Activated naive CD8-positive, alpha-beta T cell (primary cell): ENCODE data around the gene KIAA0513.

Experiments
- H3K27ac Mint-ChIP-seq: one replicate; pipeline ENCODE4 v1.8.0; 2021; ENCODE audit warnings: mixed read lengths
- H3K27me3 Mint-ChIP-seq: one replicate; pipeline ENCODE4 v1.8.0; 2021; ENCODE audit warnings: mixed read lengths
- H3K36me3 Mint-ChIP-seq: one replicate; pipeline ENCODE4 v1.8.0; 2021; ENCODE audit warnings: mixed read lengths
- H3K4me1 Mint-ChIP-seq: one replicate; pipeline ENCODE4 v1.8.0; 2021; ENCODE audit warnings: low read depth, mixed read lengths
- H3K4me3 Mint-ChIP-seq: one replicate; pipeline ENCODE4 v1.8.0; 2021; ENCODE audit warnings: mild to moderate bottlenecking, mixed read lengths
- H3K9me3 Mint-ChIP-seq: one replicate; pipeline ENCODE4 v1.8.0; 2021; ENCODE audit warnings: low read depth, mixed read lengths

The KIAA0513 gene

DNA sequence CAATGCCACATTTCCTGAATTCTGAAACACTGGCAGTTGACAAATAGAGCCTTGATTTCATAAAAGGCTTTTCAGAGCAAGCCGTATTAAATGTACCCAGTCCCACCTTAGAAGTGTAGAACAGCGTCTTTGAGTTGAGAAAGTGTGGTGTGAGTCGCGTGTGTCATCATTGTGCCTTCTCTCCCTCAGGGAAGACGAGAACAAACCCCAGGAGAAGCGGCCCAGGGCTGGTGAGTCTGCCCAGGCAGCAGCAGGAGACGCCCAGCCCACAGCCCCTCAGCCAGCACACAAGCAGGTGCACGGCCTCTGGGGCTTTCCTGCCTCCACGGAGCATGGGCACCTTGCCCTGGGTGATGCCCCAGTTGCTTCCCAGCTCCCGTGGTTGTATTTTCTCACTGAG lies 50.6 kb downstream of the KIAA0513 start:
- Mint-ChIP-seq H3K4me1 (peaks cover 4% of the 10 kb centered on the region), H3K36me3 (no peaks in the 10 kb centered on the region), H3K9me3 (no peaks in the 10 kb centered on the region), H3K4me3 (no peak overlapping the region), H3K27me3 (no peaks in the 10 kb centered on the region), H3K27ac (no peak overlapping the region)

DNA sequence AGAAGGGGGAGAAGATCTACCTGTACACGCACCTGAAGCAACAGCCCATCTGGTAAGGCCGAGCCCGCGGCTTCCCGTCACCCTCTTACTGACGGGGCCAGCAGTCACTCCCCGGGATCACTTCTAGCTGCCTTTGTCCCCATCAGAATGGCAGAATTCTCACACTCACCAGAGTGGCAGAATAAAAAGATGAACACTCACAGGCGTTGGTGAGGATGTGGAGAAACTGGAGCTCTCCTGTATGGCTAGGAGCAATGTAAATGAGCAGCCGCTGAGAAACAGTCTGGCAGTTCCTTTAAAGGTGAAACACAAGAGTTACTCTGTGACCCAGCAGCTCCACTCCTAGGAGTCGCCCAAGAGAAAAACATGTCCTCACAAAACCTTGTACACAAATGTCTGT lies 51.4 kb downstream of the KIAA0513 start:
- Mint-ChIP-seq H3K36me3 (no peaks in the 10 kb centered on the region), H3K4me1 (peaks cover 8% of the 10 kb centered on the region), H3K27ac (no peak overlapping the region), H3K9me3 (no peaks in the 10 kb centered on the region), H3K27me3 (no peaks in the 10 kb centered on the region), H3K4me3 (no peak overlapping the region)

DNA sequence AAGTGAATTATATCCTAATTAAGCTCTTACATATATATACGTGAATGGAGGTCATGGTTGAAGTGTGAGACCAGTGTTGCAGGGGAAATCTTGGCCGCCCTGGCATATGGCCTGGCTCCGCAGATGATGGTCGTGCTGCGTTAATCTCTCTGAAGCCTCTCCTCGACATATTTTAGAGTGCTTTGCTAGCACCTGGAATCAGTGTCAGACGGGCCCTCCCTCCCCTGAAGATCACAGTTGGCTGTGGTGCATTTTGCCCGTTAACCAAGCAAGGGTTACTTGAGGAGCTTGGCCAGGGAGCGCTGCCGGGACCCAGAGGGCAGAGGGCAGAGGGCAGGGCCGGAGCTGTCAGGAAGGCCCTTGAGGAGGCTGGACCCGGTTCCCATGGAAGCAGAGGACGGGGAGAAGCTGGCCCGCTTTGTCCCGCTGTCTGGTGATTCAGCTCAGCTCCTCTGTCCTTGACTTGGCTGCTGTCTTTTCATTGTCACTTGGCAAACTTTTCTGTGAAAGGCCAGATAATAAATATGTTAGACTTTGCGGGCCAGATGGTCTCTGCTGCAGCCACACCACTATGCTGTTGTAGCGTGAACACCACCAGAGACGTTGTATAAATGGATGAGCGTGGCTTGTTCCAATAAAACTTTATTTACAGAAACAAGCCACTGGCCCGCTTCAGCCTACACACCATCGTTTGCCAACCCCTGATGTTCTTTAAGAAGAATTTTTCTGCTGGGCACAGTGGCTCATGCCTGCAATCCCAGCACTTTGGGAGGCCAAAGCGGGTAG lies 52.4 kb downstream of the KIAA0513 start:
- H3K4me3 Mint-ChIP-seq = no peak overlapping the region
- no peaks in the 10 kb centered on the region for H3K36me3 Mint-ChIP-seq
- no peaks in the 10 kb centered on the region for H3K27me3 Mint-ChIP-seq
- H3K9me3 Mint-ChIP-seq = no peaks in the 10 kb centered on the region
- H3K27ac Mint-ChIP-seq = no peak overlapping the region
- H3K4me1 Mint-ChIP-seq = peaks cover 8% of the 10 kb centered on the region

DNA sequence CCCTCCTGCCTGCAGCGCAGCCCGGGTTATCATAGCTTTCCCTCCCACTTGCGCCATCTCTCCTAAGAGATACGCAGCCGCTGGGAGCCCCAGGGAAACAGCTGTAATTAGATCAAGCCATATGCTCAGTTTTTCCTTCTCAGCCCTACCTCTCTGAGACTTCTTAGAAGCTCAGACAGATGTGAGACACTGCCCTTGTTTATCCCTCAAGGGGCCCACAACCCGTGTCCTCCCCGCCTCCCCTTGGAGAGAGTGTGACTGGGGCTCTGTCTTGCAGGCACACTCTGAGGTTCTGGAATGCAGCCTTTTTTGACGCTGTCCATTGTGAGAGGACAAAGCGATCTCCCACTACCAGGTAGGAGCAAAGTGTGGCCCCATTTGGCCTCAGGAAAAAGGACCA lies 53.4 kb downstream of the KIAA0513 start:
- Mint-ChIP-seq H3K4me3 (no peak overlapping the region), H3K9me3 (no peaks in the 10 kb centered on the region), H3K4me1 (peaks cover 8% of the 10 kb centered on the region), H3K27me3 (no peaks in the 10 kb centered on the region), H3K36me3 (no peaks in the 10 kb centered on the region), H3K27ac (no peak overlapping the region)

DNA sequence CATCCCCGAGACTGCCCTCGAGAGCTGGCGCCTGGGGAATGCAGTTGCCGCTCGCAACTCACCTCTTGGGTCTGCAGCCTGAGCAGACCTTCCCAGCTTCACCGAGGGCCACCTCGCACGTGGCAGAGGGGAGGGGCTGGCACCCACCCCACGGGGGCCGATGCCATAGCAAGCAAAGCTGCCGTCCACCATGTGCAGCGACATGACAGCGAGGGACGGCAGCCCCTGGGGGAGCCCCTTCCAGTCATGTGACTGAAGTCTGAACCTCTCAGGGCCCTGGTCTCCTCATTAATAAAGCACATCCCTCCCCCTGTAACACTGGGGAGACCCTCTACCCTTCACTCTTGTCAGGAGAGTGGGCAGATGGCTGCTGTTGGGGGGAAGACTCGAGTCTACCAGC lies 54.2 kb downstream of the KIAA0513 start:
- Mint-ChIP-seq H3K36me3 (no peaks in the 10 kb centered on the region), H3K9me3 (no peaks in the 10 kb centered on the region), H3K4me1 (peaks cover 13% of the 10 kb centered on the region), H3K27ac (no peak overlapping the region), H3K4me3 (no peak overlapping the region), H3K27me3 (no peaks in the 10 kb centered on the region)

DNA sequence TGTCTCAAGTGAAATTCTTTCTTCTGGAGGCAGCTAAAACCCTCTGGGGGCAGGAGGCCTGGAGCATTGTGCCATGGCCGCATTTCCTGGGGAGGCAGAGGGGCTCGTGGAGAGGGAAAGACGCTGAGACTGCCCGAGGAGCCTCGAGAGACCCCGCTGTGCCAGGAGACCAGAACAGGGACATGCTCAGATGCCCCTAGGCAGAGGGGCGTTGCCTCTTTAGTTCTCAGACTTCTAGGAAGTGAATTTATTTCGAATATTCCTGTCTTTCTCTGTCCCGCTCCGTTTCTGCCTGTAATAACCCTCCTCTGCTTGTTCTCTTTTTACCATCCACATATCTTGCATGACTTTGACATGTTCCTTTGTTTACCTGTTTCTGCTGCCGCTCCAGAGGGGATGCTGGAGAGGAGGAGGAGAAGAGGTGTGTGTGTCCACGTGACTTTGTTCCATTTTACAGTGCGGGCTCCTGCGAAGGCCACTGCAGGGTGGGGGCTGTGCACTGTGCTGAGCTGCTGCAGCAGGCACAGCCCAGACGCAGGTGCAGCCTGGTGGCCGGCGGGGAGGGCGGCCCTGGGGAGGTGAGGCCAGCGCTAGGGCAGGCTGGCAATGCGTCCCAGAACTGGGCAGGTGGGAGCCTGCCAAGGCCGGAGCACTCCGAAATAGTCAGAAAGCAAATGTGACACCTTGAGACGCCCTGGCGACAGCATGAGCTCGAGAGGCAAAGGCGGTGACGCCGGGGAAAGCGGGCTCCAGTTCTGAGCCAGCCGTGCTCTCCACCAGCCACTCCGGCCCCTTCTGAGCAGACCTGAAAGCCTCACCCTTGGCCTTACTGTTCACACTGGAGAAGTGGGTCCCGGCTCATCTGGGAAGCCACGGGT lies 54.8 kb downstream of the KIAA0513 start:
- H3K4me3 Mint-ChIP-seq = no peak overlapping the region
- peaks cover 16% of the 10 kb centered on the region for H3K4me1 Mint-ChIP-seq
- H3K9me3 Mint-ChIP-seq = no peaks in the 10 kb centered on the region
- H3K27ac Mint-ChIP-seq = no peak overlapping the region
- H3K27me3 Mint-ChIP-seq = no peaks in the 10 kb centered on the region
- no peaks in the 10 kb centered on the region for H3K36me3 Mint-ChIP-seq

DNA sequence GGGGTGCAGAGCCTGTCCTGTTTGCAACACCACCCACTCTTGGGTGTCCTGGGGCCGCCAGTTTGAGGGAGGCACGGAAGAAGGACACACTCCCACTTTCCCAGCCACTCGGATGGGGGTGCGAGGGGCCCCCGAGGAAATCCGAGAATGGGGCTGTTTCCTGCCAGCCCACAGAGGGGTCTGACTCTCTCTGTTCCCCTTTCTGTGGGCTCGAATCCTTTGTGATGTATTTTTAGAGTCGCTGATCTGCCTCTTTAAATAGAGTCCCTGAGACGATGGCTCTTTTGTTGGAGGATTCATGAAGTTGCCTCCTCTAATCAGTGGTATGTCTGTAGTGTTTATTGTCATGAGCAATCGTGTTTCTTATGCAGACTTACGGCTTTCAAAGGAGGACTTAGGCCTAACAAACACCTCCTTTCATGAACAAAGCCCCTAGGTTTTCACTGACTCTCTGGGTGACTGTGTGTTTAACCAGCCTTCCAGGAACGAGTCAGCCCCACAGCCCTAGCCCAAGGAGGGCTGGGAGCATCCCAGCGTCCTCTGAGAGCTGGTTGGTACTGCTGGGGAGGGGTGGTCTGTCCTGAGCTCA lies 55.5 kb downstream of the KIAA0513 start:
- H3K36me3 Mint-ChIP-seq = peaks cover 2% of the 10 kb centered on the region
- no peaks in the 10 kb centered on the region for H3K27me3 Mint-ChIP-seq
- H3K9me3 Mint-ChIP-seq = no peaks in the 10 kb centered on the region
- H3K27ac Mint-ChIP-seq = no peak overlapping the region
- no peak overlapping the region for H3K4me3 Mint-ChIP-seq
- peaks cover 16% of the 10 kb centered on the region for H3K4me1 Mint-ChIP-seq

DNA sequence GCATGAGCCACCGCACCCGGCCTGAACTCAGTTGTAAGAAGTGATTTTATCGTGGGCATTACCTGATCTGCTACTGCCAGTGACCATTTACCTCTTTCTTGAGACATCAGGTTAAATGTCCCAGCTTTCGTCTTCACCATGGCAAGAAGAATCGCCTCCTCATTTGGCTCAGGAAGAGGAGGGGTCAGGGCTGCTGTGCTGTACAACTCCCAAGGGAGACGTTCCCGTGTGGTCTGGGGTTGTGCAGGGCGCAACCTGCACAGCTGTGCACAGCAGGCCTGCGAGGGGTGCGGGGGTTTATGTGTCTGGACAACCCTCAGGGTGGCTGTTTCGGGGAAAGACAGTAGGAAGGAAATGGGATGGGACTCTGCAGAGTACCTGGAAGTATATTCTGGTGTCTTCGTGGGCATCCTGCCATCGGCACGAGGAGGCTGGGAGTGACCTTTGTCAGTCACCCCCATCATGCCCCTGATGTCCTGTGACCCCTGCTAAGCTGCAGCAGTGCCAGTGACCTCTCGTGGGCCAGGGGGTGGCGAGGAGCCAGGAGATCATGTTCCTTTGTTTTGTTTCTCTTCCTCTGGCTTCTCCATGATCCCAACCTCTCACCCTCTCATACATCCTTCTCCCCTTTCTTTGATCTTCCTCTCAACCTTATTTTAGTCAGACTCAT lies 57.4 kb downstream of the KIAA0513 start:
- no peak overlapping the region for H3K4me3 Mint-ChIP-seq
- no peaks in the 10 kb centered on the region for H3K27me3 Mint-ChIP-seq
- H3K27ac Mint-ChIP-seq = no peak overlapping the region
- H3K4me1 Mint-ChIP-seq = peaks cover 16% of the 10 kb centered on the region
- H3K36me3 Mint-ChIP-seq = peaks cover 2% of the 10 kb centered on the region
- H3K9me3 Mint-ChIP-seq = no peaks in the 10 kb centered on the region

DNA sequence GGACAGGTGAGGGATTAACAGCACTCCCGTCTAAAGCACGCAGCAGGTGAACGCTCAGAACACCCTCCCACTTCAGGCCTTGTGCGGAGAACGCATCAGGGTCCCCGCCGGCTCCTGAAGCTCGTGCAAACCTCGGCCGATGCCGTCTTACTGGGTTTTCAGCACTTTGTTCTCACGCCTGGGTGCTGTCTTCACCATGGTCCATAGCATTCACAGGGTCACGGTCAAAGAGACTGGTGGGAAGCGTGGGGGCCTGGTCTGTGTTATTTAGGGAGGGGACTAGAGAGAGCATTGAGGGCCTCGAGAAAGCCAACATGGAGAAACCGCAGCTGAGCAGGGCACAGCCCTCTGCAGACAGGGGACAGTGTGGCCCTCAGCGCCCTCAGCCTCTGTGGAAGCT lies 58.1 kb downstream of the KIAA0513 start:
- H3K9me3 Mint-ChIP-seq = no peaks in the 10 kb centered on the region
- no peak overlapping the region for H3K4me3 Mint-ChIP-seq

DNA sequence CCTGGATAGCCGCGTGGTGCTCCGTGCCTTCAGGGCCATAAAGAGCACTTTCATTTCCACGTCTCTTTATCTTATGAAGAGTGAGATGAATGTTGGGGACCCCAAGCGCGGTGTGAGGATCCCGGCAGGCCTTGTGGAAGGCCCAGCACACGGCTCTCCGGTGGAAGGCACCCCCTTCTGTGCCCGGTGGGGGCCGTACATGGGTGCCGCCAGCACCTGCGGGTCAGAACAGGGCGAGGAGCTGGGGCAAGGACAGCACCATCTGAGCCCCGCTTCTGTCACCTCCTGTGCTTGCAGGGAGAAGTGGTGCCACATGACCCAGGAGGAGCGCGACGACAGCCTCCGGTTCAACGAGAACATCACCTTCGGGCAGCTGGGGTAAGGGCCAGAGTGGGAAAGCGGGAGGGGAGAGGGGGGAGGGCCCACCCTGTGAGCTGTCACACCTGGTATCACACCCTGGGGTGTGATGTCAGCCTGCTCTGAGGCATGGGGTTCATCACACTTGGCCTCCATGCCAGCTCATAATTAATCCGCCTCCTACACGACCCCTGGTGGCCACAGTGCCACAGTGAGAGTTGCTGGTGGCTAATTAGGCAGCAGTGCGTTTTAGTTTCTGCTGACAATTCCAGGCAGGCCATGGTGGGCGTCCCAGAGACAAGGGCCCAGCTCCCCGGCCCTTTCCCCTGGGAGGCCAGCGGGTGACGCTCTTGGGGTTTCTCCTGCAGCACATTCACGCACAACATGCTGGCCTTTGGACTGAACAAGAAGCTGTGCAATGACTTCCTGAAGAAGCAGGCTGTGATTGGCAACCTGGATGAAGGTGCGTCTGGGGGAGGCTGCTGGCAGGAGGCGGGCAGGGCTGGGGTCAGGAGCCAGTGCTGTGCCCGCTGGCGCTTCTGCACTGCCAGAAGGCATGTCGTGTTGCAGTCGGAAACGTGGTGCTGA lies 59.0 kb downstream of the KIAA0513 start:
- peaks cover 2% of the 10 kb centered on the region for H3K36me3 Mint-ChIP-seq
- H3K4me1 Mint-ChIP-seq = peaks cover 22% of the 10 kb centered on the region
- H3K9me3 Mint-ChIP-seq = no peaks in the 10 kb centered on the region
- no peak overlapping the region for H3K27ac Mint-ChIP-seq
- H3K27me3 Mint-ChIP-seq = no peaks in the 10 kb centered on the region
- H3K4me3 Mint-ChIP-seq = no peak overlapping the region

More for the DNA sequence above, 58.1 kb downstream of the KIAA0513 start:
- H3K36me3 Mint-ChIP-seq = peaks cover 2% of the 10 kb centered on the region
- no peaks in the 10 kb centered on the region for H3K27me3 Mint-ChIP-seq
- no peak overlapping the region for H3K27ac Mint-ChIP-seq
- H3K4me1 Mint-ChIP-seq = peaks cover 21% of the 10 kb centered on the region

DNA sequence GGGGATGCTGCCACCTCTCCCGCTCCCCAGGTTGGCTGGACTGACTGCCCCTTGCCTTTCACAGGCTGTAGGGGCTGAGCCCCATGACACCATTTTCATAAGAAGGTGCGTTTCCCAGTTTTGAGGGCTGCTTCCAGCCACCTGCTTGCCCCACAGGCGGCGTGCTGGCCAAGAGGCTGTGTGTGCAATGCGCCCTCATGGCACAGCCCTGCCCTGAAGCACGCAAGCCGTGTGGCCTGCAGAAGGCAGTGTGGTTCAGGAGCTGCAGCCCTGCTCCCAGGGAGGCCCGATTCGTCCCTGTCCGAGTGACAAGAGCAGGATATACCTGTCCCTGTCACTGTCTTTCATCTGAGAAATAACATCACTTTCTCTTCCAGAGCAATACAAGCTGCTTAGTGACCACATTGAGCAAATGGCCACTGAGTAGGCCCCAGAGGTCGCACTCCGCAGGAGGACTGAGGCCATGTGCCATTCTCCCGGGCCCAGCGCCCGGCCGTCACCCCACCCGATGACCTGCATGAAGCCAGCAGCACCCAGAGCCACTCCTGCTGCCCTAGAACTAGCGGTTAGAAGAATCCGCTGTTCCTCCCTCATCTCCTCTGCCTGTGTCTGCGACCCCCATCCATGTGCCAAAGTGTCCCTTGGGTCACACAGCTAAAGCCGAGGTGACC lies 60.4 kb downstream of the KIAA0513 start:
- H3K27ac Mint-ChIP-seq = no peak overlapping the region
- H3K4me3 Mint-ChIP-seq = no peak overlapping the region
- H3K27me3 Mint-ChIP-seq = no peaks in the 10 kb centered on the region
- H3K9me3 Mint-ChIP-seq = no peaks in the 10 kb centered on the region
- peaks cover 2% of the 10 kb centered on the region for H3K36me3 Mint-ChIP-seq
- H3K4me1 Mint-ChIP-seq = peaks cover 20% of the 10 kb centered on the region

DNA sequence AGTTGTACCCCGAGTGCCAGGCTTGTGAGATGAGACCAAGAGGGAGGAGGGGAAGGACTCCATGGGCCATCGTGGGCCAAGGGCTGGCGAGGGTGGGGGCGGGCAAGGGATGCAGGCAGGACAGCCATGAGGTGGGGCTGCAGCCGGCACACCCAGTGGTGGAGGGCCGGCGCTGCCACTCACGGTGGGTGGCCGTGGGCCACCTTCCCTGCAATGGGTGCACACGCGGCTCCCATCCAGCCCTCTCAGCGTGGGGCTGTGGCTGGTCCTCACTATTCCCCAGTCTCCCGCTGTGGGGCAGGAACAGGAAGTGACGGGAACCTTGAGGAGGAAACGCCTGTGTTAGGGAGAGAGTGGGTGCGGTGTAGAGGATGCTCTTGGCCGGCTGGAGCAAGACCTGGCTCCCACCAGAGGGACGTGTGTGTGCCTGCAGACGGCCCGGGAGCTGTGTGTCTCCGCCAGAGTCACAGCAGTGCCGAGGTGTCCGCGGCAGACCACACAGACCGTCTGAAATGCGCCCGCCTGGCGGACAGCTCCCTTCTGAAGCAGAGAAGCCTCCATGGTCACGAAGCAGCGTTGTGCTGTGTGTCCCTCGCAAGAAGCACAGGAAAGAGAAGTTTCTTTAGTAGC lies 61.1 kb downstream of the KIAA0513 start:
- Mint-ChIP-seq H3K4me1 (peaks cover 13% of the 10 kb centered on the region), H3K4me3 (no peak overlapping the region), H3K36me3 (peaks cover 2% of the 10 kb centered on the region), H3K27ac (no peak overlapping the region), H3K27me3 (no peaks in the 10 kb centered on the region), H3K9me3 (no peaks in the 10 kb centered on the region)

DNA sequence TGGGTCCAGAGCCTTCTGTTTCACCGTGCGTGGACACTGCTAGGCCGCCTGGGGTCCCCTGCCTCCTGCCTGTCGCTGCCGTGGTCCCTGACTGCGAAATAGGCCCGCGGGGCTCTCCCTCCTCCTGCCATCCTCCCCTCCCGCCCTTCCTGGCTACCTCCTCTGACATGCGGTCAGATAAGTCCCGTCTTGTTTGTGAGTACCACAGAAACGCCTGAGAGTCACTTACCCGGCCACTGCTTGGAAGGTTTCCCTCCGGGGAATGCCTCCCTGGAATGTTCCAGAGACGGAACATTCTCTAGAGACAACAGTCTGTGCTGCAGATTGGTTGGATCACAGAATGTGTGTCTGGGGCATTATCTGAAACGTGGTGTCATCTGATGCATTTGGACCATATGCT lies 61.9 kb downstream of the KIAA0513 start:
- Mint-ChIP-seq H3K36me3 (peaks cover 2% of the 10 kb centered on the region), H3K9me3 (no peaks in the 10 kb centered on the region), H3K27ac (no peak overlapping the region), H3K4me3 (no peak overlapping the region), H3K27me3 (no peaks in the 10 kb centered on the region), H3K4me1 (peaks cover 13% of the 10 kb centered on the region)
